Gastrocnemius medialis (tissue), 4 donors: ENCODE data around the gene MKNK1.

Source experiments
- CTCF ChIP-seq, 5 experiments: fragments of 450-650 bp in 3 of 5; fragments of 200-600 bp in 2 of 5; sonication (generic) in 2 of 5; IDR thresholded peaks in 4 of 5; conservative IDR thresholded peaks in 1 of 5; 1 replicate in 4 of 5; 2 replicates in 1 of 5; pipeline ENCODE4 v1.5.1; 2016 to 2019; ENCODE audit warnings: antibody characterized with exemption in 5 of 5, mild to moderate bottlenecking in 3 of 5, moderate library complexity in 3 of 5
- POLR2A ChIP-seq, 2 donors: fragments of 450-650 bp; IDR thresholded peaks; one replicate each; pipeline ENCODE4 v1.6.1; 2017; ENCODE audit warnings: antibody characterized with exemption in 2 of 2, mild to moderate bottlenecking in 2 of 2, moderate library complexity in 2 of 2

- TF ChIP-seq CTCF (IDR thresholded peaks at IDR 0.05 in 4 of 5, conservative IDR thresholded peaks at IDR 0.05 in 1 of 5) (no peak), POLR2A (IDR thresholded peaks at IDR 0.05) (no peak)
Observed at GRCh38 chr1:46635205-46635604, 31.1 kb upstream of the MKNK1 start.
